BJ (cell line): ENCODE results near the gene EPHA6. TPM values are rescaled to one million over a fixed set of nuclear protein-coding genes. Genes with fewer than 3 reads are reported as not detected.

Source experiments
- CTCF ChIA-PET: fragments of 350-600 bp; formaldehyde crosslinking; extraction: SDS; loops from one replicate; lab custom pipeline; 2021; ENCODE audit warnings: antibody characterized with exemption, inconsistent platforms; lab: Yijun Ruan, JAX
- POLR2A ChIA-PET: fragments of 300-600 bp; sonication (Branson Sonifier 250); formaldehyde crosslinking; extraction: SDS; loops from one replicate; lab custom pipeline; 2021; ENCODE audit warnings: antibody characterized with exemption; lab: Charles Lee
- DNase-seq: peaks from one replicate; pipeline ENCODE4 v3.0.0-alpha.2; 2011; ENCODE audit warnings: low read depth
- H3K27me3 ChIP-seq: 2 replicates; pipeline ENCODE4 v1.6.0; 2011; ENCODE audit warnings: low read length; ENCODE audit not compliant: control insufficient read depth, insufficient read depth
- H3K36me3 ChIP-seq: 2 replicates; pipeline ENCODE4 v1.5.1; 2011; ENCODE audit warnings: low read length; ENCODE audit not compliant: control insufficient read depth, insufficient read depth
- H3K4me3 ChIP-seq: 2 replicates; pipeline ENCODE4 v1.5.1; 2011; ENCODE audit warnings: low read depth, mild to moderate bottlenecking, control low read depth, low read length
- CTCF ChIP-seq: IDR thresholded peaks from 2 replicates; pipeline ENCODE4 v1.5.1; 2011; ENCODE audit warnings: low read depth, mild to moderate bottlenecking, control low read depth, inconsistent platforms, low read length, moderate library complexity; ENCODE audit not compliant: insufficient read depth
- polyA plus RNA-seq: library from polyadenylated mRNA; depleted of rRNA; stranded (reverse); fragments of >200 nt; gene quantifications from 2 replicates; pipeline ENCODE4 v1.2.3, GENCODE V29; 2011

Gene EPHA6
- polyA plus RNA-seq, 1 experiment: not detected

- POLR2A ChIA-PET: no interaction called here
- Histone ChIP-seq H3K27me3 (no peaks in the 10 kb centered on the region), H3K4me3 (no peak overlapping the region), H3K36me3 (no peaks in the 10 kb centered on the region)
- no peak for TF ChIP-seq CTCF
- CTCF ChIA-PET: no interaction called here
- no peak for DNase-seq
These were observed 477.5 kb downstream of the EPHA6 start for GRCh38 chr3:97291901-97292300.

GRCh38 chr3:97293596-97294131, 479.3 kb downstream of the EPHA6 start:
- DNase-seq: no peak
- TF ChIP-seq CTCF: no peak
- H3K4me3 ChIP-seq: no peak overlapping the region
- no peaks in the 10 kb centered on the region for H3K27me3 ChIP-seq
- ChIA-PET CTCF (no interaction called here), POLR2A (no interaction called here)
- H3K36me3 ChIP-seq: no peaks in the 10 kb centered on the region

GRCh38 chr3:97297032-97297431, 482.6 kb downstream of the EPHA6 start:
- Histone ChIP-seq H3K4me3 (no peak overlapping the region), H3K36me3 (no peaks in the 10 kb centered on the region), H3K27me3 (no peaks in the 10 kb centered on the region)
- no peak for TF ChIP-seq CTCF
- ChIA-PET POLR2A (no interaction called here), CTCF (no interaction called here)
- DNase-seq: no peak

- Histone ChIP-seq H3K27me3 (no peaks in the 10 kb centered on the region), H3K36me3 (no peaks in the 10 kb centered on the region), H3K4me3 (no peak overlapping the region)
- TF ChIP-seq CTCF: no peak
- CTCF ChIA-PET: no interaction called here
- POLR2A ChIA-PET: no interaction called here
- DNase-seq: no peak
These were observed 486.7 kb downstream of the EPHA6 start for GRCh38 chr3:97301114-97301513.

- Histone ChIP-seq H3K27me3 (no peaks in the 10 kb centered on the region), H3K36me3 (no peaks in the 10 kb centered on the region), H3K4me3 (no peak overlapping the region)
- no peak for DNase-seq
- POLR2A ChIA-PET: no interaction called here
- CTCF ChIA-PET: interaction anchor here (0.6 kb wide), 1 partner anchor 60 kb away, joined by 3 read pairs; no protein-coding TSS in a partner anchor
- no peak for TF ChIP-seq CTCF
These were observed 491.8 kb downstream of the EPHA6 start for GRCh38 chr3:97306226-97306625.
